H9 (cell line): ENCODE measurements around the gene AP4S1. TPM values are rescaled to one million over a fixed set of nuclear protein-coding genes. Genes with fewer than 3 reads are reported as not detected.

Experiments
- DNase-seq: peaks from one replicate; pipeline ENCODE4 v3.0.0-alpha.2; 2017
- H2AFZ ChIP-seq: one replicate; pipeline ENCODE4 v1.6.1; 2013; ENCODE audit warnings: mild to moderate bottlenecking, low read length, control low read depth, moderate library complexity
- H2AK5ac ChIP-seq: 2 replicates; pipeline ENCODE4 v1.6.1; 2013; ENCODE audit warnings: low read length, control low read depth, mixed read lengths; ENCODE audit not compliant: insufficient read length
- H2BK120ac ChIP-seq: one replicate; pipeline ENCODE4 v1.6.1; 2013; ENCODE audit warnings: low read depth, mild to moderate bottlenecking, low read length, control low read depth, inconsistent platforms; ENCODE audit not compliant: poor library complexity, severe bottlenecking
- H2BK12ac ChIP-seq: 2 replicates; pipeline ENCODE4 v1.6.1; 2013; ENCODE audit warnings: low read length, control low read depth, mixed read lengths, low read depth; ENCODE audit not compliant: insufficient read length
- H2BK15ac ChIP-seq: 2 replicates; pipeline ENCODE4 v1.6.1; 2013; ENCODE audit warnings: low read depth, low read length, control low read depth
- H2BK20ac ChIP-seq: one replicate; pipeline ENCODE4 v1.6.1; 2013; ENCODE audit warnings: low read depth, mild to moderate bottlenecking, low read length, control low read depth, inconsistent platforms; ENCODE audit not compliant: poor library complexity, severe bottlenecking
- H2BK5ac ChIP-seq: 2 replicates; pipeline ENCODE4 v1.6.1; 2013; ENCODE audit warnings: low read length, control low read depth, mixed read lengths; ENCODE audit not compliant: insufficient read length
- H3K14ac ChIP-seq: 2 replicates; pipeline ENCODE4 v1.6.1; 2013; ENCODE audit warnings: low read length, control low read depth; ENCODE audit not compliant: insufficient read depth
- H3K18ac ChIP-seq: 2 replicates; pipeline ENCODE4 v1.6.1; 2013; ENCODE audit warnings: low read depth, mild to moderate bottlenecking, mixed read lengths, low read length, control low read depth; ENCODE audit not compliant: insufficient read length
- H3K23ac ChIP-seq: 2 replicates; pipeline ENCODE4 v1.6.1; 2013; ENCODE audit warnings: low read length, control low read depth, mixed read lengths, low read depth; ENCODE audit not compliant: insufficient read length
- H3K23me2 ChIP-seq: 2 replicates; pipeline ENCODE4 v1.6.1; 2013; ENCODE audit warnings: low read depth, mild to moderate bottlenecking, mixed read lengths, low read length, control low read depth; ENCODE audit not compliant: insufficient read length, poor library complexity, severe bottlenecking
- H3K27ac ChIP-seq: 2 replicates; pipeline ENCODE4 v1.5.1; 2013; ENCODE audit warnings: low read length, control low read depth, mixed read lengths, low read depth; ENCODE audit not compliant: insufficient read length
- H3K27me3 ChIP-seq: 2 replicates; pipeline ENCODE4 v1.6.1; 2013; ENCODE audit warnings: low read length, control low read depth, inconsistent platforms; ENCODE audit not compliant: insufficient read depth
- H3K4ac ChIP-seq: 2 replicates; pipeline ENCODE4 v1.6.1; 2013; ENCODE audit warnings: low read depth, mild to moderate bottlenecking, control low read depth, inconsistent platforms, low read length, moderate library complexity
- H3K4me1 ChIP-seq: 2 replicates; pipeline ENCODE4 v1.6.1; 2013; ENCODE audit warnings: low read length, control low read depth, inconsistent platforms; ENCODE audit not compliant: insufficient read depth
- H3K4me2 ChIP-seq: 2 replicates; pipeline ENCODE4 v1.6.1; 2013; ENCODE audit warnings: low read length, control low read depth, mixed read lengths; ENCODE audit not compliant: insufficient read length, insufficient read depth
- H3K56ac ChIP-seq: 2 replicates; pipeline ENCODE4 v1.6.1; 2013; ENCODE audit warnings: low read depth, mild to moderate bottlenecking, mixed read lengths, low read length, control low read depth; ENCODE audit not compliant: insufficient read length
- H3K79me1 ChIP-seq: 2 replicates; pipeline ENCODE4 v1.6.1; 2013; ENCODE audit warnings: low read depth, mild to moderate bottlenecking, moderate library complexity, low read length, control low read depth, inconsistent platforms; ENCODE audit not compliant: insufficient read depth, poor library complexity, severe bottlenecking
- H3K79me2 ChIP-seq: 2 replicates; pipeline ENCODE4 v1.6.1; 2013; ENCODE audit warnings: low read length, control low read depth, inconsistent platforms; ENCODE audit not compliant: insufficient read depth
- H3K9ac ChIP-seq: 2 replicates; pipeline ENCODE4 v1.6.1; 2013; ENCODE audit warnings: low read length, control low read depth, mixed read lengths; ENCODE audit not compliant: insufficient read length; ENCODE audit errors: extremely low read depth
- H3K9me3 ChIP-seq: one replicate; pipeline ENCODE4 v1.6.1; 2013; ENCODE audit warnings: low read depth, low read length, inconsistent platforms; ENCODE audit not compliant: control insufficient read depth
- H3T11ph ChIP-seq: one replicate; pipeline ENCODE4 v1.6.1; 2013; ENCODE audit warnings: mild to moderate bottlenecking, low read length, control low read depth, inconsistent platforms
- H4K20me1 ChIP-seq: one replicate; pipeline ENCODE4 v1.6.1; 2013; ENCODE audit not compliant: control insufficient read depth, insufficient read length, insufficient read depth
- H4K5ac ChIP-seq: 2 replicates; pipeline ENCODE4 v1.6.1; 2013; ENCODE audit warnings: low read depth, mild to moderate bottlenecking, mixed read lengths, low read length, control low read depth; ENCODE audit not compliant: insufficient read length
- H4K8ac ChIP-seq: replicated peaks from 2 replicates; pipeline ENCODE4 v1.6.1; 2013; ENCODE audit warnings: low read length, control low read depth, mixed read lengths, low read depth; ENCODE audit not compliant: insufficient read length
- H4K91ac ChIP-seq: 2 replicates; pipeline ENCODE4 v1.6.1; 2013; ENCODE audit warnings: low read depth, mild to moderate bottlenecking, moderate library complexity, mixed read lengths, low read length, control low read depth; ENCODE audit not compliant: insufficient read length
- H3K27ac Mint-ChIP-seq, 3 experiments: 2 replicates in 2 of 3; 3 replicates in 1 of 3; pipeline ENCODE4 v1.8.0; 2020 to 2021; ENCODE audit warnings: mixed read lengths in 3 of 3, mild to moderate bottlenecking in 1 of 3, moderate library complexity in 1 of 3
- H3K27me3 Mint-ChIP-seq: 2 replicates; pipeline ENCODE4 v1.8.0; 2021; ENCODE audit warnings: low read depth, mild to moderate bottlenecking, moderate library complexity, mixed read lengths
- H3K36me3 Mint-ChIP-seq, 3 experiments: 2 replicates in 2 of 3; 3 replicates in 1 of 3; pipeline ENCODE4 v1.8.0; 2020 to 2021; ENCODE audit warnings: low read depth in 3 of 3, mixed read lengths in 3 of 3; ENCODE audit not compliant: insufficient read depth in 1 of 3
- H3K4me1 Mint-ChIP-seq, 2 experiments: 2 replicates each; pipeline ENCODE4 v1.8.0; 2020; ENCODE audit warnings: mixed read lengths in 2 of 2
- H3K4me3 Mint-ChIP-seq, 2 experiments: 2 replicates in 1 of 2; 3 replicates in 1 of 2; pipeline ENCODE4 v1.8.0; 2020 to 2021; ENCODE audit warnings: mild to moderate bottlenecking in 2 of 2, mixed read lengths in 2 of 2, moderate library complexity in 1 of 2
- H3K9me3 Mint-ChIP-seq, 2 experiments: 2 replicates in 1 of 2; 3 replicates in 1 of 2; pipeline ENCODE4 v1.8.0; 2020; ENCODE audit warnings: mild to moderate bottlenecking in 2 of 2, mixed read lengths in 2 of 2, moderate library complexity in 1 of 2
- WGBS: extraction: QIAGEN DNeasy Blood & Tissue Kit; methylation state at CpG from one replicate; pipeline ENCODE4 v1.1.7; 2013; ENCODE audit warnings: missing lambda C conversion rate, low lambda C conversion rate, mixed read lengths; ENCODE audit not compliant: insufficient read length; ENCODE audit errors: extremely low coverage; 5-methylcytosine and 5-hydroxymethylcytosine counted together
- total RNA-seq: library from RNA; stranded (reverse); gene quantifications from 2 replicates; pipeline ENCODE4 v1.2.1, GENCODE V29; 2021
- TF ChIP-seq, protein P1 (sequence below): fragments of 200-600 bp; sonication (generic); conservative IDR thresholded peaks from 3 replicates; pipeline ENCODE4 v1.8.0; 2021; ENCODE audit warnings: antibody characterized with exemption, mild to moderate bottlenecking

AP4S1 gene
- total RNA-seq, 1 experiment from 2014 or later = 13.7 TPM

DNA sequence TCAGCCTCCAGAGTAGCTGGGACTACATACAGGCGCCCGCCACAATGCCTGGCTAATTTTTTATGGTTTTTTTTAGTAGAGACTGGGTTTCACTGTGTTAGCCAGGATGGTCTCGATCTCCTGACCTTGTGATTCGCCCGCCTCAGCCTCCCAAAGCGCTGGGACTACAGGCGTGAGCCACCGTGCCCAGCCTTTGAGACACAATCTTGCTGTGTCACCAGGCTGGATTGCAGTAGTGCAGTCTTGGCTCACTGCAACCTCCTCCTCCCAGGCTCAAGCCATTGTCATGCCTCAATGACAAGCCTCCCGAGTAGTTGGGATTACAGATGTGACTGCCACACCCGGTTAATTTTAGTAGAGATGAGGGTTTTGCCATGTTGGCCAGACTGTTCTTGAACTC is 22.1 kb downstream of the AP4S1 start:
- no CpG with 5 or more reads among the region's 10 CpGs for WGBS

More for the DNA sequence above, 22.1 kb downstream of the AP4S1 start:
- TF ChIP-seq, protein P1, sequence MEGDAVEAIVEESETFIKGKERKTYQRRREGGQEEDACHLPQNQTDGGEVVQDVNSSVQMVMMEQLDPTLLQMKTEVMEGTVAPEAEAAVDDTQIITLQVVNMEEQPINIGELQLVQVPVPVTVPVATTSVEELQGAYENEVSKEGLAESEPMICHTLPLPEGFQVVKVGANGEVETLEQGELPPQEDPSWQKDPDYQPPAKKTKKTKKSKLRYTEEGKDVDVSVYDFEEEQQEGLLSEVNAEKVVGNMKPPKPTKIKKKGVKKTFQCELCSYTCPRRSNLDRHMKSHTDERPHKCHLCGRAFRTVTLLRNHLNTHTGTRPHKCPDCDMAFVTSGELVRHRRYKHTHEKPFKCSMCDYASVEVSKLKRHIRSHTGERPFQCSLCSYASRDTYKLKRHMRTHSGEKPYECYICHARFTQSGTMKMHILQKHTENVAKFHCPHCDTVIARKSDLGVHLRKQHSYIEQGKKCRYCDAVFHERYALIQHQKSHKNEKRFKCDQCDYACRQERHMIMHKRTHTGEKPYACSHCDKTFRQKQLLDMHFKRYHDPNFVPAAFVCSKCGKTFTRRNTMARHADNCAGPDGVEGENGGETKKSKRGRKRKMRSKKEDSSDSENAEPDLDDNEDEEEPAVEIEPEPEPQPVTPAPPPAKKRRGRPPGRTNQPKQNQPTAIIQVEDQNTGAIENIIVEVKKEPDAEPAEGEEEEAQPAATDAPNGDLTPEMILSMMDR = no peak
- H3K4me2 ChIP-seq = no peak overlapping the region
- H3K79me1 ChIP-seq = no peaks in the 10 kb centered on the region
- H2BK20ac ChIP-seq = no peak overlapping the region
- H3K9ac ChIP-seq = no peak overlapping the region
- no peak overlapping the region for H3K18ac ChIP-seq
- no peak overlapping the region for H3T11ph ChIP-seq
- no peak overlapping the region for H3K56ac ChIP-seq
- H3K23ac ChIP-seq = no peak overlapping the region
- no peak overlapping the region for H3K4ac ChIP-seq
- no peaks in the 10 kb centered on the region for H3K23me2 ChIP-seq
- H2BK12ac ChIP-seq = no peak overlapping the region
- no peak overlapping the region for H4K5ac ChIP-seq
- H3K4me1 Mint-ChIP-seq = peaks cover 7 to 14% of the 10 kb centered on the region in 2 experiments
- no peak overlapping the region for H4K91ac ChIP-seq
- H3K9me3 Mint-ChIP-seq = no peaks in the 10 kb centered on the region
- H3K4me1 ChIP-seq = no peaks in the 10 kb centered on the region
- H3K9me3 ChIP-seq = no peaks in the 10 kb centered on the region
- H3K27ac ChIP-seq = no peak overlapping the region
- H3K14ac ChIP-seq = no peak overlapping the region
- H4K20me1 ChIP-seq = no peaks in the 10 kb centered on the region
- no peak for DNase-seq
- H2AFZ ChIP-seq = no peak overlapping the region
- no peaks in the 10 kb centered on the region; the same call in 1 of the 2 replicates for H3K79me2 ChIP-seq
- no peak overlapping the region for H3K27ac Mint-ChIP-seq
- no peak overlapping the region for H2BK15ac ChIP-seq
- no peak overlapping the region for H2BK5ac ChIP-seq
- no peak overlapping the region for H2BK120ac ChIP-seq
- H3K27me3 Mint-ChIP-seq = no peaks in the 10 kb centered on the region
- H3K4me3 Mint-ChIP-seq = no peak overlapping the region
- H2AK5ac ChIP-seq = no peak overlapping the region
- H3K36me3 Mint-ChIP-seq = peaks cover 0 to 4% (median 0%) of the 10 kb centered on the region in 3 experiments; a peak in 1 of 7 replicates
- H4K8ac ChIP-seq = no peak overlapping the region
- H3K27me3 ChIP-seq = no peaks in the 10 kb centered on the region
